Fibroblast of peridontal ligament (primary cell): ENCODE data around the gene KAT6B.
"Not testable (repeated sequence)": the region's sequence is repeated elsewhere in the genome, so short reads cannot be mapped to it uniquely, and the experiment has no call there.

Experiments used
- DNase-seq: peaks from one replicate; pipeline ENCODE4 v3.0.0-alpha.2; 2010; ENCODE audit errors: extremely low read depth

The KAT6B gene

DNA sequence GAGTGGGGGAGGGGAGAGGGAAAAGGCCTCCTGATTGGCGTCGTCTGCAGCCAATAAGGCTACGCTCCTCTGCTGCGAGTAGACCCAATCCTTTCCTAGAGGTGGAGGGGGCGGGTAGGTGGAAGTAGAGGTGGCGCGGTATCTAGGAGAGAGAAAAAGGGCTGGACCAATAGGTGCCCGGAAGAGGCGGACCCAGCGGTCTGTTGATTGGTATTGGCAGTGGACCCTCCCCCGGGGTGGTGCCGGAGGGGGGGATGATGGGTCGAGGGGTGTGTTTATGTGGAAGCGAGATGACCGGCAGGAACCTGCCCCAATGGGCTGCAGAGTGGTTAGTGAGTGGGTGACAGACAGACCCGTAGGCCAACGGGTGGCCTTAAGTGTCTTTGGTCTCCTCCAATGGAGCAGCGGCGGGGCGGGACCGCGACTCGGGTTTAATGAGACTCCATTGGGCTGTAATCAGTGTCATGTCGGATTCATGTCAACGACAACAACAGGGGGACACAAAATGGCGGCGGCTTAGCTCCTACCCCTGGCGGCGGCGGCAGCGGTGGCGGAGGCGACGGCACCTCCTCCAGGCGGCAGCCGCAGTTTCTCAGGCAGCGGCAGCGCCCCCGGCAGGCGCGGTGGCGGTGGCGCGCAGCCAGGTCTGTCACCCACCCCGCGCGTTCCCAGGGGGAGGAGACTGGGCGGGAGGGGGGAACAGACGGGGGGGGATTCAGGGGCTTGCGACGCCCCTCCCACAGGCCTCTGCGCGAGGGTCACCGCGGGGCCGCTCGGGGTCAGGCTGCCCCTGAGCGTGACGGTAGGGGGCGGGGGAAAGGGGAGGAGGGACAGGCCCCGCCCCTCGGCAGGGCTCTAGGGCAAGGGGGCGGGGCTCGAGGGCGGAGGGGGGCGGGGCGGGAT, at the start of gene KAT6B:
TSS of gene KAT6B (plus strand) at position 459 of the 903 bp plus-strand sequence. CDS start 16,258 bp downstream, outside the sequence.
- peak; percentile 100 for DNase-seq

DNA sequence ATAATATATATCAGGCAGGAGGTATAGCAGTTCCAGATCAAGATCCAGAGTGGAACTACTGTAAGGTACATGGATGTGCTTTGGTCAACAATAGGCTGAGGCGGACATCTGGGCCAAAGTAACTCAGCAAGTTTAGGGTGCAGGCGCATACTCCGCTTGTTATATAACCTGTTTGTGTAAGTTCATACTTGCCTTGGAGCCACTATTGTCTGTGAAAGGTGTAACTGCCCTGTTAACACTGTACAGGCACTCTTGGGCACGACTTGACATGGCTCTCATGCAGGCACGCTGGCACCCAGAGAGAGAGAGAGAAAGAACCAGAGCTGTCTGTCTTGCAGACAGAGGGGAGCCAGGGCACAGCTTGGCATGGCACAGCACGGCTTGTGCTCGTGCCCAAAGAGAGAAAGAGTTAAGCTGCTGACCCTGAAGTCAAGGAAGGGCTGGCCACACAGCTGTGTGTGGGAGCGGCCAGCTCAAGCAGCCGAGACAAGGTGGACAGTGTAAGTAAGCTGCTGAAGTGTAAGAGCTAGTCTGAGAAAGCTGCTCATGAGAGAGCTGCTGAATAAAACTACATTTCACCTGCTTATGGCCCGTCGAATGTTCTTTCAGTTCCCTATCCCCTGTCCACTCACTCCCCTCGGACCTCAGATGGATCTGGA, 47.8 kb upstream of the KAT6B start:
- DNase-seq, result no peak

DNA sequence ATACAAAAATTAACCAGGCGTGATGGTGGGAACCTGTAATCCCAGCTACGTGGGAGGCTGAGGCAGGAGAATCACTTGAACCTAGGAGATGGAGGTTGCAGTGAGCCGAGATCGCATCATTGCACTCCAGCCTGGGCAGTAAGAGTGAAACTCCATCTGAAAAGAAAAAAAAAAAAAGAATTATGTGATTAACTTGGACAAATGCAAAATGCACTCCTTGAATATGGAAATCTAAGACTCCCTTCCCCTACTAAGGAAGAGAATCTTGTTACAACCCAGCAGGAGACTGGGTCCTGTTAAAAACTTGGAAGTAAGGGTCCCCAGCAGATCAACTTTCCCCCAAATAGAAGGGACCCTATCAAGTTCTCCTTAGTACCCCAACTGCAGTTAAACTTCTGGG, 44.5 kb upstream of the KAT6B start:
- DNase-seq, result not testable (repeated sequence)

DNA sequence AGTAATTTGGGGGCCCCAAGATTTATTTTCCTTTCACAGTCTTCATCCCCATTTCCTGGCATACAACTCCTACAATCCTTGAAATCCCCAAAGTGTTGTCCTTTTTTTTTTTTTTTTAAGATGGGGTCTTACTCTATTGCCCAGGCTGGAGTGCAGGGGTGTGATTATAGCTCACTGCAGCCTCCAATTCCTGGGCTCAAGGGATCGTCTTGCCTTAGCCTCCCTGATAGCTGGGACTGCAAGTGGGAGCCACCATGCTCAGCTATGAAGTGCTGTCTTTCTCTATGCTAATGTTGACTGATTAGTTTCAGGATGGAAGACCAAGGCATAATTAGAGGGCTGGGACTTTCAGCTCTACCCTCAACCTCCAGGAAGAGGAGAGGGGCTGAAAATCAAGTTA, 41.9 kb upstream of the KAT6B start:
- no peak for DNase-seq

DNA sequence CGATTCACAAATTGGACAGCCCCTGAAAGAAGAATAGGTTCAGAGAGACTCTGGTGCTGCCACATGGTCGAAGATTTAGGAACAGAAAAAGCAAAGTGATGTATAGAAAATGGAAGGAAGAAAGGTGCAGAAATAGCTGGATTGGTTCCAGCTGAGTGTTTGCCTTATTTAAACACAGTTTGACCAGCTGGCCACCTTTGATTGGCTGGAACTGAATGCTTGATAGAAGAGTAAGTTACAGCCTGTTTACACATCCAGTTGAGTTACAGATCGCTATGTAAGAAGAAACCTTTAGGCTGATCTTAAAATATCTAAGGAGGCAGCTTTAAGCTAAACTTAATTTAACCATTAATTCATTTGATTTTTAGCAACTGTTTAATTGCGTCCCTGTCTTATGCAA, 40.3 kb upstream of the KAT6B start:
- no peak for DNase-seq

DNA sequence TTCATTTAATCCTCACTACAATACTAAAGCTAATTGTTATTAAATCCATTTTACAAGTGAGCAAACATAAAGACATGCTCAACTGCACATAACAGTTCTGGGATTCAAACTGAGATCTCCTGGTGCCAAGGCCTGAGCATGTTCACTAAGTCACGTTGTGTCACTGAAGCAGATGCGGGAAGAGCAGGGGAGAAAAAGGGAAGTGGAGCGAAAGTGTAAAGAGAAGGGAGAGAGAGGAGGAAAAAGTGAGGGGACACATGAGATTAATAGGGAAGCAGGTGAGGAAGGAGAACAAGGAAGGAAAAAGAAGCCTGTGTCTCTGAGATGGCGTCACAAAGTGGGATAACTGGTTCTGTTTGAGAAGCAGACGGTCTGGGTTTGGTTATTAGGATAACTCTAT, 38.9 kb upstream of the KAT6B start:
- DNase-seq, result no peak

DNA sequence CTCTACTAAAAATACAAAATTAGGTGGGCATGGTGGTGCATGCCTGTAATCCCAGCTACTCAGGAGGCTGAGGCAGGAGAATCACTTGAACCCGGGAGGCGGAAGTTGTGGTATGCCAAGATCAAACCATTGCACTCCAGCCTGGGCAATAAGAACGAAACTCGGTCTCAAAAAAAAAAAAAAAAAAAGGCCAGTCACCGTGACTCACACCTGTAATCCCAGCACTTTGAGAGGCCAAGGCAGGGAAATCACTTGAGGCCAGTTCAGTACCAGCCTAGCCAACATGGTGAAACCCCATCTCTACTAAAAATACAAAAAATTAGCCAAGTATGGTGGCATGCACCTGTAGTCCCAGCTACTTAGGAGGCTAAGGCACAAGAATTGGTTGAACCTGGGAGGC, 34.4 kb upstream of the KAT6B start:
- not testable (repeated sequence) for DNase-seq

DNA sequence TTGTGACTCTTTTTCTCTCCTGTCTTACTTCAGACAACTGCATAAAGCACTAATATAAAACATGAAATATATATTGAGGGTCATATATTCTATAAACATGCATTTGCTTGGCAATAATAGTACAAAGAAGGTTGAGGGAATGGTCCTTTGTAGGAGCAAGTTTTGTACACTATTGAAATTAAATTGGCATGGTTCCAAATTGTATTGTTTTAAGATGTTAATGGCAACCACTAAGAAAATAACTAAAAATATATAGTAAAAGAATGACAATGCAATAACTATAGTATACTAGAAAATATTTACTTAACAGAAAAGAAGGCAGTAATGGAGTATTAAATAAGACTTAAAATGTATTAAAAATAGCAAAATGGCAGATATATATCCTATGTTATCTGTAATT, 33.7 kb upstream of the KAT6B start:
- DNase-seq, result no peak

DNA sequence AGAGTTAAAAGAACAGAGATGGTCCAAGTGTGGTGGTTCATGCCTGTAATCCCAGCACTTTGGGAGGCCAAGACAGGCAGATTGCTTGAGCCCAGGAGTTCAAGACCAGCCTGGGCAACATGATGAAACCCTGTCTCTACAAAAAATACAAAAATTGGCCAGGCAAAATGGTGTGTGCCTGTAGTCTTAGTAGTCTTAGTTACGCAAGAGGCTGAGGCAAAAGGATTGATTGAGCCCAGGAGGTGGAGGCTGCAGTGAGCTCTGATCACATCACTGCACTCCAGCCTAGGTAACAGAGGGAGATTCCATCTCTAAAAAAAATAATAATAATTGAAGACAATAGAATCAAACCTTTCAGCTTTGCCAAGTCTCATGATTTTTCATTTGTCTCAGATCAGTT, 33.2 kb upstream of the KAT6B start:
- DNase-seq, result not testable (repeated sequence)

DNA sequence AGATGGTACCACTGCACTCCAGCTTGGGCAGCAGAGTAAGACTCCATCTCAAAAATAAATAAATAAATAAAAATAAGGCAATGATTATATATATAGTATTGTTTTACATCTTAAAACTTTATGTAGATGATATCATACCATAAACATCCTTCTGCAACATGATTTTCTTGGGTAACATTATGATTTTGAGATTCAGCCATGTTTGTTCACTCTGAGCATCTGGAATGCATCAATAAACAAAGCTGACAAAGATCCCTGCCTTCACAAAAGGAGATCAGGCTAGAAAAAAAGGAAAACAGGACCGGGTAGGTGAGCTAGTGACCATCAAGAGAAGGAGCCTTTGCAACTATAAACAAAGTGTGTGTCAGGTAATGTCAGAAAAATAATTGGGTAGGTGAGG, 31.9 kb upstream of the KAT6B start:
- peak; percentile 33 for DNase-seq

DNA sequence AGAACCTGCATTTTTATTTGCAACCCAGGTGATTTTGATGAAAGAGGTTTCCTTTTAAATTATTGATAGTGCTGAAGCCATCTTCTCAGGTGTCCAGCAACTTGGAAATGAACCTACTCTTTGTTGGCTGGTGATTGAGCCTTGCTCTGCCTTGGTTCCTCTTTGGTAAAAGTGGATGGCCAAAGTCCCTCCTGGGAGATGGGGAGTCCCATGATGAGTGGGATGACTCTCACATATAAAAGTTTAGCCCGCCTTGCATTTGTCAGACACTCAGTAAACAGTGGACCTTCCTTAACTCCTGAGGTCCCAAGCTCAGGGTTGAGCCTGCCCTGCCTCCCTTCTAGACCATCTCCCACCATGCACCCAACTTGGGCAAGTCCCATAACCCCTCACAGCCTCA, 28.9 kb upstream of the KAT6B start:
- no peak for DNase-seq

DNA sequence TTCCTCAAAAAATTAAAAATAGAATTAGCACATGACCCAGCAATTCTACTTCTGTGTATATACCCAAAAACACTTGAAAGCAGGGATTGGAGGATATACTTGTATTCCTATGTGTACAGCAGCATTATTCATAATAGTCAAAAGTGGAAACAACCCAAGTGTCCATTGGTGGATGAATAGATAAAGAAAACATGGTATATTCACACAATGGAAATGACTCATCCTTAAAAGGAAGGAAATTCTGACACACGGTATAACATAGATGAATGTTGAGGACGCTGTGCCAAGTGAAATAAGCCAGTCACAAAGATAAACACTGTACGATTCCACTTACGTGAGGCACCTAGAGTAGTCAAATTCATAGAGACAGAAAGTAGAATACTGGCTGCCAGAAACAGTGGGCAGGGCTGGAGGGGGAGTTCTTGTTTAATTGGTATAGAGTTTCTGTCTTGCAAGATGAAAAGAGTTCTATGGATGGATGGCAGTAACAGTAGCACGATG, 26.6 kb upstream of the KAT6B start:
- peak; percentile 81 for DNase-seq

DNA sequence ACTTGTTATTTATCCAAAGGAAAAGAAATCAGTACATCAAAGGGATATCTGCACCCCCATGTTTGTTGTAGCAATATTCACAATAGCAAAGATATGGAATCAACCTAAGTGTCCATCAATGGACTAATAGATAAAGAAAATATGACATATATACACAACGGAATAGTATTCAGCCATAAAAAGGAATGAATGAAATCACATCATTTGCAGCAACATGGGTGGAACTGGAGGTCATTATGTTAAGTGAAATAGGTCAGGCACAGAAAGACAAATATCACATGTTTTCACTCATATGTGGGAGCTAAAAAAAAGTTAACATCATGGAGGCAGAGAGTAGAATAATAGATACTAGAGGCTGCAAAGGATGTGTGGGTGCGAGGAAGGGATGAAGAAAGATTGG, 25.0 kb upstream of the KAT6B start:
- DNase-seq, result no peak

DNA sequence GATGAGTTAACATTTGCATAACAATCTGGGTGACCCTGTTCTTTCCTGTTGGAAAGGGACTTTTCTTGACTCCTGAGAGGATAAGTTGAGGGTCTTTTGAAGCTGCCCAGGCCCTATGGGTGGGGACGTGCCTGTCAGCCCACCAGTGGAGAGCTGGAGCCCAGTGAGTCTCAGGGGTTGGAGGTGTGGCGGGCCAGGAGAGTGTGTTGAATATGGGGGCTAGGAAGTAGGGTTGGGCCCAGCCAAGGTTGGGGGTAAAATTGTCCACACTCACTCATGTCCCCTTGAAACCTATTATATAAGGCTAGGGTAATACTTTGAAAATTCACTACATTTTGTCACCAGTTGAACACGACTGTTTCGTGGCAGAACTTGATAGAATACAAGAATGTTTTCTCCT, 17.9 kb upstream of the KAT6B start:
- DNase-seq, result no peak

DNA sequence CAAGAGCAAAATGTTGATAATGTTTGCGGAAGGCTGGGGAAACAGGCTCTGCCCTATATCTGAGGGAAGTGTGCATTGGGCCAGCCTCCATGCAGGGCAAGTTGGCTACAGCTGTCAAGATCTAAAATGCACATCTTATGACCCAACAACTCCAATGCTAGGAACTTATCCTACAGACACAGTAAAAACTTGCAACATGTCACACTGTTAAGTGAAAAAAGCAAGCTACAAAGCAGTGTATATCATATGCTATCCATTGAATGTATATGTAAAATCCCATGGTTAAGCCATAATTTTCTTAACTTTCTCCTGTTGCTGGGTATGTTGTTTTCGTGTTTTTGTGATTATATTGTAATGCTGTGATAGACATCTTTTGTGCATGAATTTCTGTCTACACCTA, 16.3 kb upstream of the KAT6B start:
- DNase-seq, result no peak

DNA sequence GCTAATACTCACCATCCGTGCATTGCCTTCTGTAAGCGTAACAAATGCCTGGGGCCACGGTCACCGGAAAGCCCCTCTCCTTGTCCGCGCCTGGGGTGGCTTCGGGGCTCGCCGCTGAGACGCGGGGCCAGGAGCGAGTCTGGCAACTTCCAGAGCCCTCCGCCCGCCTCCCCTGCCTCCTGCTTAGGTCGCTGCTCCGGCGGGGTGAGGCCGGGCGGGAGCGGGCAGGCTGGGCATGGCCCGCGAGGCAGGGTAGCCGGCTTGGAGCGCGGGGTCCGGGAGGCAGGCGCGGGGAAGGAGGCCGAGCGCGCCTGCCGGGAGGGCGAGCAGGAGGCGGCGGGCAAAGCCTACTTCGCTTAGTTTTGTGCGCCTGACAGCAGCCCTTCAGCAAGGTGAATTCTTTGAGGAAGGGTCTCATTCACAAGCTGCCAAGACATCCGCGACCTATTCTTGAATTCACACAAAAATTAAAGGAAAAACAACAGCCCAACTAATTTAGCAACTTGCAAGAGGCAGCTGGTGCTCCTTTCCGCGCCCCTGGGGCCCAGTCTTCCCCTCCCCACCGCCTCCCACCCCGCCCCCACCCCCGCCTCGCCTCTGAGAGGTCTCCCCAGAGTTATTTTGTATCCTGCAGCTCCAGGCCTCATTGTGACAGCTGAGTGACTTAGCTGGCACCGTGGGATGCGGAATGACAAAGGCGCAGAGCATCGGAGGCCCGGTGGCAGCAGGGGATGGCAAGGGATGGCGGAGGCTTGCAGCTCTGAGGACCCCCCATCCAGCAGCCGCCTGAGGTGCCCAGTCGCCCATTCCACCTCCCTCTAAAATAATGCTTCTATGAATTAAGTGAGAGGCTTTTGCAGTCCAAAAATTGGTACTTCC, 12.8 kb upstream of the KAT6B start:
- no peak for DNase-seq

DNA sequence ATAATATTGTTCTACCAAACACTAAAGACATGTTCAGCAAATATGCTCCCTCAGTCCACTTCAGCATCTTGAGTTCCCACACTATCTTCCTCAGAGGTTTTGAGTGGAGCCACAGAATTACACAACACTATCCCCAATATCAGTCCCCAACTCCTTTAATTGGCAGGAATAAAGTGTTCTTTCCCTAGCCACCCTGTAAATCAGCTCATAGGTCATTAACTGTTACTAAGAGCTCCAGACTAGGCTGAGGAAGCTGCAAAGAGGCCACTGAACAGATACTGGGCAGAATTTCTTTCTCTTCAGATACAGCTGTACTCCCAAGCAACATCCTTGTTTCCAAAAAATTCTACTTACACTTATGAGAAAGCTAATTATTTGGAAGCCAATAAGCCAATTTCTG, 11.6 kb upstream of the KAT6B start:
- DNase-seq, result no peak

DNA sequence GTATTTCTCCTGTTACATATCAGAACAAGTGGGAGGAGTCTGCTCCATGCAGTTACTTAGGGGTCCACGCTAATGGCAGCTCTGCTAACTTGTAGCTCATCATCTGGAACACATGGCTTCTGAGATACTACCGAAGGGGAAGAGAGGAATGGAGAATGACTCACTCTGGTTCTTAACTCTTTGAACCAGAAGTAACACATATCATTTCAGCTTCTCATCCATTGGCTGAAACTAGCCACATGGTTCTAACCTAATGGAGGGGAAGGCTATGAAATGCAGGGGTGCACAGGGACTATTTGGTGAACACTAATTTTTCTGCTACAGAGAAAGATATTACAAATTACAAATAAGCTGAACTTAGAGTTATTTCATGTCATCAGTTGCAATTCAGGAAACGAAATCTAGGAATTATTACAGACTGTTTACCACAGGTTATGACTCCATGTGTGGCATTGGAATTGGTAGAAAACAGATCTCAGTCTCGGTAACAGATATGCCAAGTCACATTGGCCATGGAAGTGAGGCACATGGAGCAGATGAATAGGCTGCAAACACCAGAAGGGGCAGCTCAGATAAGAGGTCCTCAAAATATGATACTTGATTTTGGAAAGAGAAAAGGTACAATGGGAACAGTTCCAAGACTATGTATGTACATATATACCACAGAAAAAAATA, 9.4 kb upstream of the KAT6B start:
- no peak for DNase-seq

DNA sequence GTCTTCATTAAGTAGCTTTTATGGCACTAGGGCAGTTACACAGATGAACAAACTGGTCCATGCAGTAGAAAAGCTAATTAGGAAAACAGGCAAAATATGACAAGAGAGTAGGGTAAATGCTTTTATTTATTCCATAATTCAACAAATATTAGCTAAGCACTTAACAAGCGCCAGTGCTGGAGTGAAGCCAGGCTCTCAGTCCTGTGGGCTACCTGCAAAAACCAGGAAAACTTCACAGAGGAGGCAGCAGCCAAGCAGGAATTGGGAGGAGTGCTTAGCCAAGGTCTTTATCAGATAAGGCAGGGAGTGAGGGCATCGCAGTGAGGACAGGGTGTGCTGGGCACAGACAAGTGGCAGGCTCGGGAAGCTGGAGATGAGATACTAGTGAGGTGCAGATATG, 4.9 kb upstream of the KAT6B start:
- DNase-seq, result no peak

DNA sequence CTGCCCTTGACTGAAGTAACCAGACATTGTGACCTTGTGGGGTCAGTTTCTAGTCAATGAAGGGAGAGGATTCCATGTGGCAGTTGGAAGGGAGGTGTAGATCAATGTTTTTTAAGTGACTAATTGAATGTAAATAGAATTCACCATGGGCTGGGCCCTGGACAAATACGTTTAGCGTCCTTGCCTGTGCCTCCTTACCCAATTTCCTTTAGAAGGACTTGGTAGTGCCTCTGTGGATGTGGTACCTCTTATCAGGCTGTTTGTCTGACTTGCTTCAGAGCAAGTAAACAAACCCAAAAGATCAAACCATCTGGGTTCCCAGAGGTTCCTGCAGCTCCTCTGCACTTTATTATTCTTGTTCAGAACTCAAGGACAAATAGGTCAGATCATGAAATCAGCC, 4.3 kb upstream of the KAT6B start:
- no peak for DNase-seq

DNA sequence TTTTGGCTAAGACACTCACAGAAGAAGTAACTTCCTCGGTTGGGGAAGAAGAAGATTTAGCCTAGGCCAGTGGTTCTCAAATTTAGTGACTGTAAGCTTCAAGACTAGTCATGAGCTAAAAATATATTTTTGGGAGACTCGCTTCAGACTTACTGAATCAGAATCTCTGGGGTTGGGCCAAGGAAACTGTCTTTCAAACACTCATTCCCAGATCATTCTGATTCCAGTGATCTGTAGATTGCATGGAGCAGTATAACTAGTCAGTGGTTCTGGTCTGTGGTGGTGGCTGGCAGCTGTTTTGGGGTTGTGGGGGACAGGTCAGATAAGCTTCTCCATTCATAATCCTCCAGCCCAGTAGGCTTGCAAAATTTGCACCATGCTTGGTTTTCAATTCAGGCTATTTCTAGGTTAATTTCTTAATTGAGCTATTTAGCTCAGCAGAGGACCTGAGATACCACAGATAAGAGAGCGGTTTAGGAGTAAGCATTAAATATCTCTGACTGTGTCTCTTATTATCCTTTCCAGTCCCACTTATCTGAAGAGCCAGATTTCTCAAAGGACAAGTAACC, 3.8 kb upstream of the KAT6B start:
- DNase-seq, result peak; percentile 91
